Cardiac muscle cell (in vitro differentiated cells and primary cell): ENCODE results near the gene HIKESHI. TPM values are rescaled to one million over a fixed set of nuclear protein-coding genes. Genes with fewer than 3 reads are reported as not detected.
"Not testable (repeated sequence)": the region's sequence is repeated elsewhere in the genome, so short reads cannot be mapped to it uniquely, and the experiment has no call there.

Experiments used
- DNase-seq, 2 donors: peaks; one replicate each; pipeline versions ENCODE4 v3.0.0 to v3.0.0-alpha.2; 2010 to 2017; ENCODE audit warnings: low read depth in 1 of 2, low spot score in 1 of 2
- H3K27ac ChIP-seq: fragments of 200-600 bp; sonication (generic); 2 replicates; pipeline ENCODE4 v1.5.1; 2016
- H3K27me3 ChIP-seq: fragments of 200-600 bp; sonication (generic); 2 replicates; pipeline ENCODE4 v1.6.0; 2016; ENCODE audit warnings: control low read depth
- H3K36me3 ChIP-seq: fragments of 200-600 bp; sonication (generic); 2 replicates; pipeline ENCODE4 v1.5.1; 2016; ENCODE audit warnings: control low read depth
- H3K4me1 ChIP-seq: fragments of 200-600 bp; sonication (generic); 2 replicates; pipeline ENCODE4 v1.8.1; 2017; ENCODE audit warnings: low read depth, mild to moderate bottlenecking, mixed run types
- H3K4me3 ChIP-seq: fragments of 200-600 bp; sonication (generic); 2 replicates; pipeline ENCODE4 v1.5.1; 2016; ENCODE audit warnings: mild to moderate bottlenecking
- H3K9me3 ChIP-seq: fragments of 200-600 bp; sonication (generic); 2 replicates; pipeline ENCODE4 v1.5.1; 2017; ENCODE audit warnings: low read depth, mild to moderate bottlenecking, control low read depth
- CTCF ChIP-seq: IDR thresholded peaks from 2 replicates; pipeline ENCODE4 v1.5.1; 2012; ENCODE audit warnings: low read depth, mild to moderate bottlenecking, low read length
- polyA plus RNA-seq: library from polyadenylated mRNA; unstranded; fragments of >200 nt; fragmentation: Nextera tagmentation; extraction: Ambion mirVana; gene quantifications from 2 replicates; pipeline ENCODE4 v1.2.1, GENCODE V29; 2016
- total RNA-seq: library from RNA; depleted of rRNA; stranded (reverse); fragments of >200 nt; gene quantifications from 2 replicates; pipeline ENCODE4 v1.2.3, GENCODE V29; 2016

Gene HIKESHI
- total and polyA plus RNA-seq, 2 experiments from 2014 or later = 39.8 to 111 TPM

GRCh38 chr11:86335131-86335767, 33.2 kb downstream of the HIKESHI start:
- Histone ChIP-seq H3K4me1 (no peaks in the 10 kb centered on the region), H3K4me3 (no peak overlapping the region), H3K36me3 (peaks cover 11% of the 10 kb centered on the region), H3K9me3 (no peaks in the 10 kb centered on the region), H3K27ac (no peak overlapping the region), H3K27me3 (no peaks in the 10 kb centered on the region)
- no peak for DNase-seq
- TF ChIP-seq CTCF = no peak

- Histone ChIP-seq H3K27ac (no peak overlapping the region), H3K4me3 (no peak overlapping the region), H3K27me3 (no peaks in the 10 kb centered on the region), H3K36me3 (peaks cover 11% of the 10 kb centered on the region), H3K9me3 (no peaks in the 10 kb centered on the region), H3K4me1 (no peaks in the 10 kb centered on the region)
- no peak for DNase-seq
- no peak for TF ChIP-seq CTCF
Measured at GRCh38 chr11:86337227-86337626, 35.2 kb downstream of the HIKESHI start.

GRCh38 chr11:86341382-86341781, 39.3 kb downstream of the HIKESHI start:
- H3K4me1 ChIP-seq = no peaks in the 10 kb centered on the region
- no peak for TF ChIP-seq CTCF
- H3K4me3 ChIP-seq = no peak overlapping the region
- no peaks in the 10 kb centered on the region for H3K9me3 ChIP-seq
- no peaks in the 10 kb centered on the region for H3K27me3 ChIP-seq
- peak in 1 of 2 donors; percentile 12 for DNase-seq
- no peak overlapping the region for H3K27ac ChIP-seq
- peaks cover 19% of the 10 kb centered on the region for H3K36me3 ChIP-seq

GRCh38 chr11:86346513-86346912, 44.5 kb downstream of the HIKESHI start:
- Histone ChIP-seq H3K9me3 (no peaks in the 10 kb centered on the region), H3K27me3 (no peaks in the 10 kb centered on the region), H3K4me3 (no peak overlapping the region), H3K27ac (no peak overlapping the region), H3K4me1 (no peaks in the 10 kb centered on the region), H3K36me3 (peaks cover 8% of the 10 kb centered on the region)
- no peak for TF ChIP-seq CTCF
- DNase-seq = no peak

GRCh38 chr11:86355256-86355655, 53.2 kb downstream of the HIKESHI start:
- Histone ChIP-seq H3K36me3 (no peaks in the 10 kb centered on the region), H3K27me3 (no peaks in the 10 kb centered on the region), H3K9me3 (no peaks in the 10 kb centered on the region), H3K4me1 (no peaks in the 10 kb centered on the region), H3K27ac (no peak overlapping the region), H3K4me3 (no peak overlapping the region)
- no peak for TF ChIP-seq CTCF
- no peak for DNase-seq

GRCh38 chr11:86357412-86357811, 55.4 kb downstream of the HIKESHI start:
- not testable (repeated sequence) for H3K36me3 ChIP-seq, H3K27me3 ChIP-seq, H3K9me3 ChIP-seq, H3K4me1 ChIP-seq, H3K4me3 ChIP-seq, DNase-seq, H3K27ac ChIP-seq
